Thoracic aorta endothelial cell (primary cell): ENCODE results near the gene GPR152. TPM values are rescaled to one million over a fixed set of nuclear protein-coding genes. Genes with fewer than 3 reads are reported as not detected.

Experiments
- small RNA-seq: library from RNA; depleted of rRNA; stranded (forward); fragments of <200 nt; gene quantifications from one replicate; pipeline ENCODE3, GENCODE V24; 2012
- total RNA-seq: library from RNA; depleted of rRNA; stranded (reverse); fragments of >200 nt; gene quantifications from 2 replicates; pipeline ENCODE4 v1.2.3, GENCODE V29; 2012

GPR152 gene, protein sequence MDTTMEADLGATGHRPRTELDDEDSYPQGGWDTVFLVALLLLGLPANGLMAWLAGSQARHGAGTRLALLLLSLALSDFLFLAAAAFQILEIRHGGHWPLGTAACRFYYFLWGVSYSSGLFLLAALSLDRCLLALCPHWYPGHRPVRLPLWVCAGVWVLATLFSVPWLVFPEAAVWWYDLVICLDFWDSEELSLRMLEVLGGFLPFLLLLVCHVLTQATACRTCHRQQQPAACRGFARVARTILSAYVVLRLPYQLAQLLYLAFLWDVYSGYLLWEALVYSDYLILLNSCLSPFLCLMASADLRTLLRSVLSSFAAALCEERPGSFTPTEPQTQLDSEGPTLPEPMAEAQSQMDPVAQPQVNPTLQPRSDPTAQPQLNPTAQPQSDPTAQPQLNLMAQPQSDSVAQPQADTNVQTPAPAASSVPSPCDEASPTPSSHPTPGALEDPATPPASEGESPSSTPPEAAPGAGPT
- total RNA-seq: not detected in 2 replicates

DNA sequence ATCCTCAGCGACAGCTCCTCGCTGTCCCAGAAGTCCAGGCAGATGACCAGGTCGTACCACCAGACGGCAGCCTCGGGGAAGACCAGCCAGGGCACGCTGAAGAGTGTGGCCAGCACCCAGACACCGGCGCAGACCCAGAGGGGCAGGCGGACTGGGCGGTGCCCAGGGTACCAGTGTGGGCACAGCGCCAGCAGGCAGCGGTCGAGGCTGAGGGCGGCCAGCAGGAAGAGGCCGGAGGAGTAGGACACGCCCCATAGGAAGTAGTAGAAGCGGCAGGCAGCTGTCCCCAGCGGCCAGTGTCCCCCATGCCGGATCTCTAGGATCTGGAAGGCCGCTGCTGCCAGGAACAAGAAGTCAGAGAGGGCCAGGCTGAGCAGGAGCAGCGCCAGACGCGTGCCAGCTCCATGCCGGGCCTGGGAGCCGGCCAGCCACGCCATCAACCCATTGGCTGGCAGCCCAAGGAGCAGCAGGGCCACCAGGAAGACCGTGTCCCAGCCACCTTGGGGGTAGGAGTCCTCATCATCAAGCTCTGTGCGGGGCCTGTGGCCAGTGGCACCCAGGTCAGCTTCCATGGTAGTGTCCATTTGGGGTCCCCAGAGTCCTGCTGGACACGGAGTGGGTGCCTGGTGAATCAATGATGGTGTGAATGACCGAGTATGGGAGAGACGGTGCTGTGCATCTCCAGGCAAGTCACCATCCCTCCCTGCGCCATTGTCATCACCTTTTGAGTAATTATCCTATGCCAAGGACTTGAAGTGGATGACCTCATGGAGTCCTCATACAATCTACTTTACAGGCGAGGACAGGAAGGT is at the start of gene GPR152:
GPR152 (minus strand) TSS at position 589 of the 812 bp plus-strand sequence; CDS start at position 584, 5 bp downstream.

DNA sequence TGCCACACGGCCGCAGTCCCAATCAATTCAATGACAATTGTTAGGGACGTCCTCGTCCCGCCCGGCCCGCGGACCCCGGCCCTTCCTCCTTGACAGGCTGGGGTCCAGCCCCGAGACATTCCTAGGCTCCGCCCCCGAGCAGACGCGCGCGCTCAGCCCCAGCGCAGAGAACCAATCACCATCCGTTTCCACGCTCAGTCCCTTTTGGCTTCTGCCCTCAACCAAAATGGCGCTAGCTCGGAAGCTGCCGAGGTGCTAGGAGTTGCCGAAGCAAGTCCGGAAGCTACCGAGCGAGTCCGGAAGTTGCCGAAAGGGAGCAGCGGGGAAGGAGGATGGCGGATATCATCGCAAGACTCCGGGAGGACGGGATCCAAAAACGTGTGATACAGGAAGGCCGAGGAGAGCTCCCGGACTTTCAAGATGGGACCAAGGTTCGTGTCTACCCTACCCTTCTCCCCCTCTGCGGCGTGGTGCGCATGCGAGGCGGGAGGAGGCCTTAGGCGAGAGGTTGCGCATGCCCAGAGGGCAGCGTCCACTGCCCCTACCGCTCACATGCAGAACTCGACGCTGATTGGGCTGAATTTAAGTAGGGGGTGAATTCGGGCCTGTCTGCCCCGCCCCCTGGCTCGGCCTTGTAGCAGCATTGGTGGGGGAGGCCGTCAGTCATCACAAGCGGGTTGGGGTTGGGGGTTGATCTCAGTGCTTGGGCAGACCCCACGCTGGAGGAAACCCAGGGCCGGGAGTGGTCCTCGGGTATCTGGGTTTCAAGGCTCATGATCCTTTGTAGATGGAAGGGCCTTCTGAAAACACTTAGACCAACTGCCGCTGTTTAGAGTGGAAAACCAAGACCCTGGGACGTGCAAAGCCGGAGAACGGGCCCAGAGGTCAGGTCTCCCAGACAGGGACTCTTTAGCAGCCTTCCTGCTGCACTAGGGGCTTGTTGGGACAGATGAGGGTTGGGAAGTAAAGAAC is 30.6 kb upstream of the GPR152 start, which contains the start of gene AIP:
AIP (plus strand) TSS at position 200 of the 972 bp plus-strand sequence; CDS start at position 333, 133 bp downstream.

DNA sequence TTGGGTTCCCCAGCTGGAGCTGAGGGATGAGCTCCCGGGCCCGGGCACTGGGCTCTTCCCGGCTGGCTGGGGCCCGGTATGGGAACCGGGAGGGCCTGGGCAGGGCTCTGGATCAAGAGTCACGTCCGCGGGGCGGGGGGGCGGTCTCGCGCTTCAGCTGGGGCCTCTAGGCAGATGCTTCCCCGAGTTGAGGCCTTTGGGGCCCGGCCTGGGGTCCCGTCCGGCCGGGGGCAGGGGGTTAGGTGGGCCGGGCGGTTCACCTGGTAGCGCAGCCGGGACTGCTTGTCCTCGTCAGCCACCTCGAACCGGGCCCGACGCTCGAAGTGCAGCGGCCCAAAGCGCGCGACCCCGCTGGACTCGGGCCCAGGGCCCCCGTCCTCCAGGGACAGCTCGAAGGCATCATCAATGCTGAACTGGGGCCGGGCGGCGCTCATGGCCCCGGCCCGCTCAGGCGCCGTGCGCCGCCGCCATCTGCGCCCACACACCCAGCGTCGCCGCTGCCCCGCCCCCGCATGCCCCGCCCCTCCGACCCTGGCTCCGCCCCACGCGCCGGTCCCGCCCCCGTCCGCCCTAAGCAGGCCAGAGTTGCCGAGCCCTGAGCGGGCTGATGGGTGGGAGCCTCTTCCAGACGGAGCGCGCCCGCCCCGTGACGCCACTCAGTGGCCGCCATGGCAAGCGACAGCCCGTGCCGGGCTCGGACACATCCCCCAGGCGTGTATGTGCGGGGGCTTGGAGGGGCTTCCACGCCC is 16.4 kb upstream of the GPR152 start, which contains the start of gene TMEM134:
TMEM134 (minus strand) TSS at position 493 of the 749 bp plus-strand sequence; CDS start at position 434, 59 bp downstream.

DNA sequence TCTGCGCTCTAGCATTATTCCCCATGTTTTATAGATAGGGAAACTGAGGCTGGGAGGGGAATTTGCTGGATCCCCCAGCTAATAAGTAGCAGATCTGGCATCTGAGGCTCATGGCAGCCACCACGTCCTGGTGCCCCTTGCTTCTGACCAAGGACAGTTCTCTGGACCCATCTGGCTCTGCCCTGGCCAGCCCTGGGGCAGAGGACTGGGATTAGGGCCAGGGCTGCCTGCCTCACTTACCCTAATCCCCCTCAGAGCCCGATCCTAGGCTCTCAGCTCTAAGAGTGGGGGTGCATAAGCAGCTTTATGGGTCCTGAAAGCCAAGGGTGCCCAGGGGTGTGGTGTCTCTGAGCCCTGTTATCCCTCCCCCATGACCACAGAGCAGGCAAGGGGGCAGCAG is 2.5 kb upstream of the GPR152 start, which contains the start of gene CABP4:
CABP4 (plus strand) TSS at position 301 of the 400 bp plus-strand sequence; CDS start at position 371, 70 bp downstream.

DNA sequence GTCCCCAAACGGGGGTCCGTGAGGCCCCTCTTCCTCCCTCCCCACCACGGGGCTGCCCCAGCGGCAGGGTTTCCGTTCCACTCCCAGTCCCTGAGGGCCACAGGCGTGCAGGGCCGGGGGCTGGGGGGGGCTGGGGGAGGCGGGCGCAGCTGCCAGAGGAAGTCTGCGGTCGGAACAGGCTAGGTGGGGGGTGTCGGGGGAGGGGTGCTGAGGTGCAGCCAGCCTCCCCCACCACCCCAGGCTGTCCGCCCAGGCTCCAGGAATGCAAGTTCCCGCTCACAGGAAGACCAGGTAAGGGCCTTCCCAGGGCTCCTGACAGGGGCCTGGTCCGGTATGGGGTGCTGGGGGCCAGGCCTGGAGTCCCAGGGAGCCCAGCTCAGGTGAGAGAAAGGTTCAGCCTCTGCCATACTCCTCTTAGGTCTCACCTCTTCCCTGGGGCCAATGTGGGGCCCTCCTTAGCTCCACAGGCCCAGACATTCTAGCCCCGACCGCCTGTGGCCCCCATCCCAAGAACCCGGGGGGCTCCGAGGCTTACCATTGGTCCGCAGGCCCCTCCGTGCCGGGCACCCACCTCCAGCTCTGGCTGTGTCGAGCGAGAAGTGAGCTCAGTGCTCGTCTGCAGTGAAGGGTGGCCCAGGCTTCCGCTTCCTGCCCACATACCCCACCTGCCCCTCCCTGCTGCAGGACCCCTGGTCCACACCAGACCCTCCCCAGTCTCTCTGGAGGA is 15.3 kb downstream of the GPR152 start, which contains the start of gene PTPRCAP:
PTPRCAP (minus strand) TSS at position 601 of the 727 bp plus-strand sequence; CDS start at position 538, 63 bp downstream.

DNA sequence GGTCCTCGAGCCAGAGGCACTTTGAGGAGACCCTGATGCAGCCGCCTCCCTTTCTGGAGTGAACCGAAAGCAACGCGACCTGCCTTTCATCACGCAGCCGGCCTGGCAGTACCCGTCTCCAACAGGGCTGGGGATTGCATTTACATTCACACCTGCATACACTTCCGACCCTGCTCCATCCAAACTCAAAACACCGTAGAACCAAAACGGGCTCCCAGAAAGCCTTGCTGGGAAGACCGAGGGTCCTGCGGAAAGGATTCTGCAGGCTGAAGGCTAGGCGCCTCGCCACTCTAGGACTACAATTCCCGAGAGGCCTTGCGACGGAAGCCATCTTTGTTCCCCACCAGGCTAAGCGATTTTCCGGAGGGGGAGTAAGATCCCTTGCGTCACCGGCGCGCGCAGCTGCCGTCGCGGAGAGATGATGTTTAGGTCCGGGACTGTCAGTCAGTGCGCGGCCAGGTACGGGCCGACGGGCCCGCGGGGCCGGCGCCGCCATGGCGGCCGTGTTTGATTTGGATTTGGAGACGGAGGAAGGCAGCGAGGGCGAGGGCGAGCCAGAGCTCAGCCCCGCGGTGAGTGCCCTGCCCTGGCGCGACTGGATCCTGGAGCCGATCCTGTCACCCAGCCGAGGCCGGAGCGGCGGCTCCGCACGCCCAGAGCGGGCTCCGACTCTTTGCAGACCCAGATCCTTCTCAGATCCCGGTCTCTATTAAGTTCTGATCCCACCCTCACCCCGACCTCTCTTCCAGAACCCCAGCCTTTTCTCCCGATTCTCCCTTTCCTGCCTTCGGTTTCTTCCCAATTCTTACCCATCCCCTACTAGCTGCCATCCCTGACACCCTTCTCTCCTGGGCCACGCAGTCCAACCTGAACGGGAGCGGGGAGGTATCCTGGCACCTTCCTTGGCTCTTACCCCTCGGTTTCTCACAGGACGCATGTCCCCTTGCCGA is 24.2 kb downstream of the GPR152 start, which contains the start of gene RPS6KB2:
RPS6KB2 (plus strand) TSS at position 443 of the 950 bp plus-strand sequence; CDS start at position 495, 52 bp downstream.

DNA sequence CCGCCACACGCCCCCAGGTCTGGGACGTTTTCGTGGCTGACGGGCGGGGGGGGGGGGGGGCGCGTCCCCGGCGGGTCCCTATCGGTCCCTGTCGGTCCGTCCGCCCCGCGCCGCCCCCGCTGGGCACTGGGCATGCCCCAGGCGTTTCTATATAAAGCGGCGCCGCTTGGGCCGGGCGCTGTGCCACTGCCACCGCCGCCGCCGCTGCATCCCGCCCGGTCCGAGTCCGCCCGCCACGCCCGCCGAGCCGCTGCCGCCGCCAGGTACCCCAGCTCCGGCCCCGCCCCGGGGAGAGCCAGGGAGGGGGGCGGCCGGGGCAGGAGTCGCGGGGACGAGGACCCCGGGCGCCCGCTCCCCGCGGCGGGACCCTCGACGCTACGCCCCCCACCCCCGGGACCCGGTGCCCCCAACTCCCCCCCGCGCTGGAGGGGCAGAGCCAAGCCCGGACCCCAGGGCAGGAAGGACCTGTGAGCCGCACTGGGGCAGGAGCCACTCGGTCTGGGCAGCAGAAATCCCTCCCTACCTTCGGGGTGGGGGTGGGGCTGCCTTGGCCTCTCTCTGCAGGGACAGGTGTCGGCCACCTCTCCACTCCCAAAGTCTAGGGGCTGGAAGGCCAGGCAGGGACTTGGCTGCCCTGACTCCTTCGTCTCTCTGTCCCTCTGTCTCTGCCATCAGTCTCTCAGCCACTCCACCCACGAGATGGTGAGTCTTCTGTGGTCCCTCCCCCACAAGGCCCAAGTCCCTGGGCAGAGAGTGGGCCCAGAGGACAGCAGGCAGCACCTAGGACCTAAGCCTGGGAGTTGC is 36.8 kb downstream of the GPR152 start, which contains the start of gene CARNS1:
CARNS1 (plus strand) TSS at position 178 of the 804 bp plus-strand sequence; CDS start at position 700, 522 bp downstream.

DNA sequence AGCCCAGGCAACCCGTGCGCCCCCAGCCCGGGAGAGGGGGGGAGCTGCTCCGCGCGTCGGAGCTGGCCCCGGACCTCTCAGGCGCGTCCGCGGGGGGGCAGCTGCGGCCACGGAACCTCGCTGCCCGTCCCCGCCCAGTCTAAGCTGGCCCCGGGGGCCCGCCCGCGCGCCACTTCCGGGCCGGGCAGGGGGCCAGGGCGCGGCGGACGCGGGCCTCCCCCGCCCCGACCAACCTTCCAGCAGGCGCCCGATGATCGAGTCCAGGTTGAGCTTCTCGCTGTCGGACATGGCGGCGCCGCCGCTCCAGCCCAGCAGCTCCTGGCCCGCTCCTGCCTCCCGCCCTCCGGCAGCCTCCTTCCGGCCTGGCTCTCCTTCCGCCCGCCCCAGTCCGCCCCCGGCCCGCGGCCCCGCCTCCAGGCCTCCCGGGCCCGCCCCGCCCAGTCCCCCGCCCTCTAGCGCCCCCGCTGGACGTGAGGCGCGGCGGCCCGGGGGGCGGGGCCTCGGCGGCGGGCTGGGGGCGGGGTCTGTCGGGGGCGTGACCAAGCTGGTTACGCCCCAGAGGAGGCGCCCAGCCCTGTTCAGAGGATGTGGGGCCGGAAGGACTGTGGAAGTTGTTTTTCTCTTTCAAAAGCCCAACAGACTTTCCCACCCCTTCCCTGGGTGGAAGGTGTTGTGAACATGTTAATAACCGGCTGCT is 50.9 kb downstream of the GPR152 start, which contains the start of gene PPP1CA:
PPP1CA (minus strand) TSS at position 364 of the 697 bp plus-strand sequence; CDS start at position 288, 76 bp downstream.

Small RNA genes within 50 kb of the gene (small RNA-seq; reads per million reads assigned to genes)
- gene MIR6752: not detected

Other genes starting within 250 kb of the GPR152 start
- 29.1 and 39.3 TPM in 2 replicates for gene GRK2, start 186.3 kb downstream of the GPR152 start, total RNA-seq
- 22.1 and 23.5 TPM in 2 replicates for gene ANKRD13D, start 163.4 kb downstream of the GPR152 start, total RNA-seq
- gene SSH3, start 149.2 kb downstream of the GPR152 start, total RNA-seq: 8.2 and 9.0 TPM in 2 replicates
- gene POLD4, start 99.2 kb downstream of the GPR152 start, total RNA-seq: 37.9 and 45.9 TPM in 2 replicates
- gene CLCF1, start 79.1 kb downstream of the GPR152 start, total RNA-seq: 2.3 and 2.9 TPM in 2 replicates
- gene RAD9A, start 60.7 kb downstream of the GPR152 start, total RNA-seq: 4.4 and 6.7 TPM in 2 replicates
- gene PPP1CA, start 50.9 kb downstream of the GPR152 start, total RNA-seq: 200 and 207 TPM in 2 replicates
- not detected in 2 replicates for gene TBC1D10C, start 48.6 kb downstream of the GPR152 start, total RNA-seq
- gene CARNS1, start 37.1 kb downstream of the GPR152 start, total RNA-seq: 0.13 and 0.22 TPM in 2 replicates
- gene RPS6KB2, start 24.2 kb downstream of the GPR152 start, total RNA-seq: 39.9 and 47.4 TPM in 2 replicates
- gene PTPRCAP, start 15.0 kb downstream of the GPR152 start, total RNA-seq: 0.27 and 0.93 TPM in 2 replicates
- 84.4 and 99.6 TPM in 2 replicates for gene CORO1B, start 9.3 kb downstream of the GPR152 start, total RNA-seq
- 0.65 and 1.1 TPM in 2 replicates for gene CABP4, start 2.6 kb upstream of the GPR152 start, total RNA-seq
- 19.4 and 20.2 TPM in 2 replicates for gene TMEM134, start 16.5 kb upstream of the GPR152 start, total RNA-seq
- gene AIP, start 30.3 kb upstream of the GPR152 start, total RNA-seq: 34.6 and 37.0 TPM in 2 replicates
- 10.1 and 16.3 TPM in 2 replicates for gene PITPNM1, start 52.6 kb upstream of the GPR152 start, total RNA-seq
- 21.1 and 22.7 TPM in 2 replicates for gene CDK2AP2, start 55.4 kb upstream of the GPR152 start, total RNA-seq
- not detected in 2 replicates for gene CABP2, start 70.7 kb upstream of the GPR152 start, total RNA-seq
- gene GSTP1, start 131.1 kb upstream of the GPR152 start, total RNA-seq: 635 and 696 TPM in 2 replicates
- gene NDUFV1, start 154.2 kb upstream of the GPR152 start, total RNA-seq: 156 and 162 TPM in 2 replicates
- gene NUDT8, start 177.2 kb upstream of the GPR152 start, total RNA-seq: 9.6 and 12.3 TPM in 2 replicates
- gene TBX10, start 187.0 kb upstream of the GPR152 start, total RNA-seq: not detected in 2 replicates
- not detected in 2 replicates for gene ACY3, start 198.0 kb upstream of the GPR152 start, total RNA-seq
- not detected in 2 replicates for gene ALDH3B2, start 221.9 kb upstream of the GPR152 start, total RNA-seq